Peyer's patch (tissue), 4 donors: ENCODE results near the gene TARS1.

Experiments used
- POLR2A ChIP-seq, 2 donors: fragments of 450-650 bp; IDR thresholded peaks; one replicate each; pipeline ENCODE4 v1.5.1; 2017; ENCODE audit warnings: antibody characterized with exemption in 2 of 2, mild to moderate bottlenecking in 2 of 2, moderate library complexity in 2 of 2
- TF ChIP-seq, protein P1 (sequence below), 6 experiments: fragments of 450-650 bp in 4 of 6; fragments of 200-600 bp in 2 of 6; sonication (generic) in 1 of 6; IDR thresholded peaks; one replicate each; pipeline ENCODE4 v1.5.1; 2017 to 2019; ENCODE audit warnings: antibody characterized with exemption in 6 of 6, mild to moderate bottlenecking in 3 of 6, moderate library complexity in 1 of 6

DNA sequence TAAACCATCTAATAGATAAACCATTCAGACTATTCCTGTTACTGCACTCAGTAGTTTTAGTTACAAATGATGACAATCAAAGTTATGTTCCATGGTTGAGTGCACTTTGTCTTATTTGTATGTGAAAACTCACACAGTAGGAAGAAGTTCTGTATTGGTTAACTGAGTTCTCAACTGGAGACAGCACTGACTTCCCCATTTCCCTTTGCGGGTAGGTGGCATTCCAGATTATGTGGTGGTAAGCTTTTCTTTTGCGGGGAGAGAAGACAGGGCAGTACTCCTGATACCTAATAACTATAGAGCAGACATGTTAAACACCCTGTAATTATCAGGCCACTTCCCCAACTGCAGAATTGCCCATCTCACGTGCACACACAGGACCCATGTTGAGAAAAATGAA, 24.4 kb downstream of the TARS1 start:
- TF ChIP-seq POLR2A (IDR thresholded peaks at IDR 0.05): no peak
- TF ChIP-seq, protein P1, sequence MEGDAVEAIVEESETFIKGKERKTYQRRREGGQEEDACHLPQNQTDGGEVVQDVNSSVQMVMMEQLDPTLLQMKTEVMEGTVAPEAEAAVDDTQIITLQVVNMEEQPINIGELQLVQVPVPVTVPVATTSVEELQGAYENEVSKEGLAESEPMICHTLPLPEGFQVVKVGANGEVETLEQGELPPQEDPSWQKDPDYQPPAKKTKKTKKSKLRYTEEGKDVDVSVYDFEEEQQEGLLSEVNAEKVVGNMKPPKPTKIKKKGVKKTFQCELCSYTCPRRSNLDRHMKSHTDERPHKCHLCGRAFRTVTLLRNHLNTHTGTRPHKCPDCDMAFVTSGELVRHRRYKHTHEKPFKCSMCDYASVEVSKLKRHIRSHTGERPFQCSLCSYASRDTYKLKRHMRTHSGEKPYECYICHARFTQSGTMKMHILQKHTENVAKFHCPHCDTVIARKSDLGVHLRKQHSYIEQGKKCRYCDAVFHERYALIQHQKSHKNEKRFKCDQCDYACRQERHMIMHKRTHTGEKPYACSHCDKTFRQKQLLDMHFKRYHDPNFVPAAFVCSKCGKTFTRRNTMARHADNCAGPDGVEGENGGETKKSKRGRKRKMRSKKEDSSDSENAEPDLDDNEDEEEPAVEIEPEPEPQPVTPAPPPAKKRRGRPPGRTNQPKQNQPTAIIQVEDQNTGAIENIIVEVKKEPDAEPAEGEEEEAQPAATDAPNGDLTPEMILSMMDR (IDR thresholded peaks at IDR 0.05): no peak
